ENCODE data around the gene PDPK1.
"Not testable (repeated sequence)": the region's sequence is repeated elsewhere in the genome, so short reads cannot be mapped to it uniquely, and the experiment has no call there.

GRCh38 chr16:2627075-2627474 is 89.3 kb downstream of the PDPK1 start:
- TF ChIP-seq CTCF, POLR2A (IDR thresholded peaks at IDR 0.05): not testable (repeated sequence)
